HL-60 (cell line): Measurements from ENCODE around the gene DDX20.

Experiments
- DNase-seq, 2 experiments: peaks; one replicate each; pipeline ENCODE4 v3.0.0-alpha.2; 2010 to 2020; ENCODE audit warnings: low read depth in 1 of 2, low spot score in 1 of 2
- H3K27ac ChIP-seq: fragments of 250-450 bp; sonication (Bioruptor Pico); replicated peaks from 2 replicates; pipeline ENCODE4 v1.5.1; 2020; ENCODE audit warnings: mild to moderate bottlenecking, moderate library complexity
- H3K27me3 ChIP-seq: fragments of 250-450 bp; sonication (Bioruptor Pico); 2 replicates; pipeline ENCODE4 v1.5.1; 2021; ENCODE audit warnings: mild to moderate bottlenecking, moderate library complexity; ENCODE audit not compliant: insufficient read depth, poor library complexity, severe bottlenecking
- H3K4me3 ChIP-seq: replicated peaks from 2 replicates; pipeline ENCODE4 v1.5.1; 2011; ENCODE audit warnings: mild to moderate bottlenecking, control low read depth, low read length; ENCODE audit not compliant: insufficient read depth
- CTCF ChIP-seq: IDR thresholded peaks from one replicate; pipeline ENCODE4 v1.5.1; 2011; ENCODE audit warnings: low read length, control low read depth, inconsistent platforms; ENCODE audit not compliant: insufficient read depth
- GABPA ChIP-seq: IDR thresholded peaks from 2 replicates; pipeline ENCODE4 v1.6.1; 2012; ENCODE audit warnings: low read depth
- POLR2AphosphoS5 ChIP-seq: IDR thresholded peaks from 2 replicates; pipeline ENCODE4 v1.6.1; 2012; ENCODE audit warnings: low read depth
- REST ChIP-seq: IDR thresholded peaks from 2 replicates; pipeline ENCODE4 v1.6.1; 2012; ENCODE audit warnings: low read depth; ENCODE audit not compliant: insufficient replicate concordance
- SPI1 ChIP-seq: IDR thresholded peaks from 2 replicates; pipeline ENCODE4 v1.6.1; 2012; ENCODE audit warnings: low read depth, mild to moderate bottlenecking, borderline replicate concordance

DDX20 gene

DNA sequence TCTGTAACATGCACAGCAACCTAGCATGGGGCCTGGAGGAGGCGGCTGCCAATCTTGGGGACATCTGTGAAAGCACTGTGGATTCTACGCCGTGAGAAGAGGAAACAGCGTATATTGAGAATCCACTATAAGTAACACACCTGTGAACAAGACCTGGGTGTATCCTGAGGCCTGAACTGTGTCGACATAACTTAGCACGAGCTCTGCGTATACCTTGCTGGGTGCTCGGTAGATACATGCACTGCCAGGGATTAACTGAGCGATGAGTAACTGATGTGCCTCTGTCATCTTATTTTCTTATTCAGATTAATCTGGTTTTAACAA lies 58.6 kb downstream of the DDX20 start:
- Histone ChIP-seq H3K4me3 (no peak overlapping the region), H3K27me3 (peaks cover 3% of the 10 kb centered on the region), H3K27ac (no peak overlapping the region)
- DNase-seq = no peak
- TF ChIP-seq REST = no peak
- TF ChIP-seq CTCF = no peak
- no peak for TF ChIP-seq SPI1
- no peak for TF ChIP-seq POLR2AphosphoS5
- no peak for TF ChIP-seq GABPA

DNA sequence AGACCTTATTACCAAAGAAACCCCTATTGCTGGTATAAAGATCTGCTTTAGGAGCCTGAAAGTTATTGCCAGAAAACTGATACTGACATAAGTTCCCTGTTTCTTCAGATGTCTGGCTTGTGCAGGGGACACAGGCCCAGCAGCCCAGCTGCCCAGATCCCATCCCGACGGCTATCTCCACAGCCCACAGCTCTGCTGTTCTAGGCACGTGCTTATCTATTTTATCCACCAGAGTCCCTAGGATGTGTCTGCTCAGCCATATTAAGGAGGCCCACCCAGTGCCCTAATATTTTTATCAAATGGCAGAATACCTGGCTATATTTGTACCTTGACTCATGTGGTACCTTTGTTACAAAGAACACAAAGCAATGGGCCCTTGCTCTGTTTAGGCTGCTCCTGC lies 58.9 kb downstream of the DDX20 start:
- H3K27ac ChIP-seq = no peak overlapping the region
- no peak for DNase-seq
- TF ChIP-seq POLR2AphosphoS5 (no peak), REST (no peak), SPI1 (no peak)
- H3K27me3 ChIP-seq = peaks cover 3% of the 10 kb centered on the region
- H3K4me3 ChIP-seq = no peak overlapping the region
